GM12865 (cell line): Measurements from ENCODE around the gene UBAC2.

Experiments used
- DNase-seq: peaks from one replicate; pipeline ENCODE4 v3.0.0; 2010; ENCODE audit warnings: low read depth
- H3K4me3 ChIP-seq: 2 replicates; pipeline ENCODE4 v1.5.1; 2011; ENCODE audit warnings: mild to moderate bottlenecking, low read depth, low read length, control low read depth
- TF ChIP-seq, protein P1 (sequence below): IDR thresholded peaks from 2 replicates; pipeline ENCODE4 v1.5.1; 2011; ENCODE audit warnings: low read length, control low read depth, low read depth, inconsistent platforms; ENCODE audit not compliant: insufficient read depth; ENCODE audit errors: missing control alignments

The UBAC2 gene

DNA sequence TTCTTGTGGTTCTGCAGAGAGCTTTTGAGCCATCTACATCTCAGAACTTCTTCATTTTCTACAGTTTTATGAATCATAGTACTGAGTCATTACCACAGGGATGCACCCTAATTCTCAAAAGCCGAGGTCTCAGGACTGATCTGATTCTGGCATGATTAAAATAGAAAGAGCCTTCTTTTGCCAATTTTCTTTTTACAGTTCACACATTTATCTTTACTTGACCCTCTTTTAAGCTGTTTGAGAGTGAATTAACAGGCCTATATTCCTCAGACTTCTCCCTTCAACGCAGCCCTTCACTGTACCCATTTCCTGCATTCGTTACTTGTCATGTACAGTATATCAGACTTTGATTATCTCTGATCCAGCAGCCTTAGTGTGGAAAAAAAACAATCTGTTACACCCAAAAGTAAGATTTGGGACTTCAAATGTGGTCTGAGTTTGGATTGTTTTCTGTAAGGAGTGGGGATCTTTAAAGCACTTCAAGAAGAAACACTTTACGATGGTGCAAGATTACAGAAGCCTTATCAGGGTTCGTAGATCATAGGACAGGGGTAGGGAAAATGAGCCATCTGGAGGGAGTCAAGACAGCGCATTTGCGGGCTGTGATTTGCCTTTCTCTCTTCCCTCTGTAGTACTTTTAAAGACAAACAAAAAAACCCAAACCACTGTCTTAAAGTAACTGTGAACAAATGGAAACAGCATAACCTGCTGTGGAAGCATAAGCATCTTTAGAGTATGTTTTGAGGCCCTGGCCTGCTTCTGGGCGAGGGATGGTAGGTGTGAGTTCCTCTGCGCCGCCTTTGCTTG lies 121.8 kb downstream of the UBAC2 start:
- peak overlapping the region; percentile 35 for H3K4me3 ChIP-seq
- TF ChIP-seq, protein P1, sequence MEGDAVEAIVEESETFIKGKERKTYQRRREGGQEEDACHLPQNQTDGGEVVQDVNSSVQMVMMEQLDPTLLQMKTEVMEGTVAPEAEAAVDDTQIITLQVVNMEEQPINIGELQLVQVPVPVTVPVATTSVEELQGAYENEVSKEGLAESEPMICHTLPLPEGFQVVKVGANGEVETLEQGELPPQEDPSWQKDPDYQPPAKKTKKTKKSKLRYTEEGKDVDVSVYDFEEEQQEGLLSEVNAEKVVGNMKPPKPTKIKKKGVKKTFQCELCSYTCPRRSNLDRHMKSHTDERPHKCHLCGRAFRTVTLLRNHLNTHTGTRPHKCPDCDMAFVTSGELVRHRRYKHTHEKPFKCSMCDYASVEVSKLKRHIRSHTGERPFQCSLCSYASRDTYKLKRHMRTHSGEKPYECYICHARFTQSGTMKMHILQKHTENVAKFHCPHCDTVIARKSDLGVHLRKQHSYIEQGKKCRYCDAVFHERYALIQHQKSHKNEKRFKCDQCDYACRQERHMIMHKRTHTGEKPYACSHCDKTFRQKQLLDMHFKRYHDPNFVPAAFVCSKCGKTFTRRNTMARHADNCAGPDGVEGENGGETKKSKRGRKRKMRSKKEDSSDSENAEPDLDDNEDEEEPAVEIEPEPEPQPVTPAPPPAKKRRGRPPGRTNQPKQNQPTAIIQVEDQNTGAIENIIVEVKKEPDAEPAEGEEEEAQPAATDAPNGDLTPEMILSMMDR = no peak
- DNase-seq = peak; percentile 85

DNA sequence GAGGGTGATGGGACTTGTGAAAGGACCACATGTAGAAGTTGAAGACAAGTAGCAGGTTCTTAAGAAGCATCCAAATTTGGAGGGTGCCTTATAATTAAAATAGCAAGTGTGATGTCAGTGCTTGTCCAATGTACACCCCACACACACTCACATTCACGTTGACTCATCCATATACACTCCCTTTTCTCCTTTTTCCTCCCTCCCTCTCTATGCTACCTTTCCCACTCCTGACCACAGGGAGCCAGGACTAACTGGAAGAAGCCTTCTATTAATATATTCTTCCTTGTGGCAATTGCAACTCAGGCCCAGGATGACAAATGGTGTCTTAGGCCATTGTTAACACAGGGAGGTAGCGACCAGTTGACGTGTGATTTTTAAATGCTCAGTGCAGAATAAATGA lies 122.8 kb downstream of the UBAC2 start:
- TF ChIP-seq, protein P1 = no peak
- DNase-seq = no peak
- no peak overlapping the region for H3K4me3 ChIP-seq

DNA sequence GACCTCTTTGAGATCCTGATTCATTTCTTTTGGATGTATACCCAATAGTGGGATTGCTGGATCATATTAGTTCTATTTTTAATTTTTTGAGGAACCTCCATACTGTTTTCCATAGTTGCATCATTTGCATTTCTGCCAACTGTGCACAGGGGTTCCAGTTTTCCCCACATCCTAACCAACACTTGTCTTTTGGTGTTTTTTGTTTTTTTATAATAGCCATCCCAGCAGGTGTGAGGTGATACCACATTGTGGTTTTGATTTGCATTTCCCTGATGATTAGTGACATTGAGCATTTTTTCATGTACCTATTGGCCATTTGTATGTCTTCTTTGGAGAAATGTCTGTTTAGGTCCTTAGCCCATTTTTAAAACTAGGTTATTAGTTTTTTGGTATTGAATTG lies 125.4 kb downstream of the UBAC2 start:
- DNase-seq = peak; percentile 46
- H3K4me3 ChIP-seq = no peak overlapping the region
- TF ChIP-seq, protein P1 = no peak

DNA sequence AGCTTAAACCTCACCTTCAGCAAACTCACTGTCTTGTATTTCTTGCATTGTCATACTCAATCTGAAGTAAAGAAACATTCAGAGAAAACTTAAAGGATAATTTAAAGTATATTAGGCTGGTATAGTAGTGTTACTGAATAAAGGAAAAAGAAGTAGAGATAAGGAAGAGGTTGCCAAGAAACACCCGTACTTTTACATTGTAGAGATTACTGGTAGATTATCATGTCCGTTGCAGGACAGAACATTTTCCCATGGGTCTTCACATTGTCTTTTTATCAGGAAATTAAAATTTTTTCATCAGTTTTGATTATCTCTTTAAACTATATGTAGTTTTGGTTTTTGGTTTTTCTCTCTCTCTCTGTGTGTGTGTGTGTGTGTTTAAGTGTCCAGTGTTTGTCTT lies 126.5 kb downstream of the UBAC2 start:
- TF ChIP-seq, protein P1 = no peak
- no peak overlapping the region for H3K4me3 ChIP-seq

DNA sequence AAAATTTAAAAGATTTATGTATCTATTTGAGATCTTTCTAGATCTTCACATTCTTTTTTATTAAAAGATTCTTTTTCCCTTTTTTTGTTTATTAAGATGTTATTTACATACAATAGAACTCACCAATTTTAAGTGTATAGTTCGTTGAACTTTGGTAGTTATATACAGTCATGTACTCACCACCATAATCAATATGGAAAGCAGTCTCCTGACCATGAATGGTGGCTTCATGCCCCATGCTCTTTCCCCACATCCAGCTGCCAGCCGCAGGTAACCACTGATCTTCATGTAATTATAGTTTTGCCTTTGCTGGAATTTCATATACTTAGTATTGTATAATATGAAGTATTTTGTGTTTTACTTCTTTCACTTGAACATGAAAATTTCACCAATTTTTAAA lies 127.1 kb downstream of the UBAC2 start:
- no peak for DNase-seq

More for the DNA sequence above, 126.5 kb downstream of the UBAC2 start:
- no peak for DNase-seq

DNA sequence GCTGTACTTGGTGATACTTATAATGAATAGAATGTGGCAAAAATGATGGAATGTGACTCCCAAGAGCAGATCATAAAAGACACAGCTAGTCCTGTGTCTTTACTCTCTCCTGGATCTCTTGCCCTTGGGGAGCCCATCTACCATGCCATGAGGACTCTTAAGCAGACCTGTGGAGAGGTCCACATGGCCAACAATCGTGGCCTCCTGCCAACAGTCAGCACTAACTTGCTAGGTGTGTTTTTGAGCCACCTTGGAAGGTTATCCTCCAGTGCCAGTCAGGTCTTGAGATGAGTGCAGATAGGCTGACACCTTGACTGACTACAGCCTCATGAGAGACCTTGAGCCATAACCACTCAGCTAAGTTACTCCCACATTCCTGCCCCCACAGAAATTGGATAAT lies 128.8 kb downstream of the UBAC2 start:
- TF ChIP-seq, protein P1 = no peak
- DNase-seq = no peak
- H3K4me3 ChIP-seq = no peak overlapping the region

More for the DNA sequence above, 127.1 kb downstream of the UBAC2 start:
- no peak overlapping the region for H3K4me3 ChIP-seq
- TF ChIP-seq, protein P1 = no peak

DNA sequence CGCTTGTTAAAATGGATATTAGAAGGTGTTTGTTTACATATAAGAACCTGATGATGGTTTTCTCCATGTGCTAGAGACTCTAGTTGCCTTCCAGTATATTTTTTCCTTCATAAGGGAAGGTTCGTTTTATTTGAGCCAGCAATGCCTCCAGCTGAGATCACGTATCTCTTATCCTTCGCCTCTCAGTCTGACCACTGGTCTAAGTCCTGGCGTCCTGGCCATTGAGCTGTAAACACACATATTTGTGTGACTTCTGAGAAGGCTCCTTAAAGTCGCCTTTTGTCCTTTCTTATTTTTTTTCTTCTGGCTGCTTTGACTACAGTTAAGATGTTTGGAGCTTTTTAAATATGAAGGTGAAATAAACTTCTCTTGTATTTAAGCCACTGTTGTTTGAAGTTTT lies 130.3 kb downstream of the UBAC2 start:
- DNase-seq = no peak
- TF ChIP-seq, protein P1 = no peak
- H3K4me3 ChIP-seq = no peak overlapping the region
